K562 (cell line): ENCODE results near the gene STPG4. TPM values are rescaled to one million over a fixed set of nuclear protein-coding genes. Genes with fewer than 3 reads are reported as not detected.

ENCODE experiments used
- ATAC-seq: fragments of 200-7000 bp; cut with Tn5 transposase; 3 replicates; pipeline ENCODE4 v1.9.1; 2020; ENCODE audit warnings: moderate library complexity
- BruUV-seq: library from RNA; stranded (reverse); fragments of 400-500 nt; replicated peaks from 2 replicates; lab custom pipeline; 2021; lab: Mats Ljungman, UMichigan
- CTCF ChIA-PET: fragments of 300-600 bp; formaldehyde crosslinking; extraction: SDS; loops from one replicate; lab custom pipeline; 2021; ENCODE audit warnings: low intra/inter-chr PET ratio; lab: Yijun Ruan, JAX
- POLR2A ChIA-PET: fragments of 300-600, 350-650 bp; sonication (Branson Sonifier 250); formaldehyde crosslinking; extraction: SDS; loops from one replicate; lab custom pipeline; 2021; ENCODE audit warnings: antibody characterized with exemption, inconsistent platforms; lab: Yijun Ruan, JAX
- DNase-seq, 4 experiments: peaks; one replicate each; pipeline versions ENCODE4 v3.0.0 to v3.0.0-alpha.2; 2011 to 2018; ENCODE audit warnings: low spot score in 3 of 4, mixed read lengths in 3 of 4; ENCODE audit errors: extremely low read depth in 1 of 4
- FAIRE-seq: peaks from 2 replicates; lab custom pipeline; 2011; peaks lifted over from hg19 to GRCh38; lab: Jason Lieb, UNC
- H2AFZ ChIP-seq: 2 replicates; pipeline ENCODE4 v1.6.0; 2011; ENCODE audit warnings: low read depth, low read length, control low read depth, inconsistent platforms
- H3K27ac ChIP-seq: fragments of 200-600 bp; 3 replicates; pipeline ENCODE4 v1.8.0; 2011; ENCODE audit warnings: low read depth, mild to moderate bottlenecking, control low read depth, inconsistent platforms, low read length, moderate library complexity, mixed read lengths; ENCODE audit errors: extremely low read depth
- H3K27me3 ChIP-seq, 2 experiments: fragments of 300-600 bp in 1 of 2; 2 replicates in 1 of 2; 3 replicates in 1 of 2; pipeline versions ENCODE4 v1.6.0 to v1.8.0; 2011; ENCODE audit warnings: inconsistent platforms in 2 of 2, low read length in 2 of 2, mild to moderate bottlenecking in 1 of 2, mixed read lengths in 1 of 2, moderate library complexity in 1 of 2; ENCODE audit not compliant: control insufficient read depth in 2 of 2, insufficient read depth in 2 of 2
- H3K36me3 ChIP-seq: fragments of 300-600 bp; 3 replicates; pipeline ENCODE4 v1.8.0; 2011; ENCODE audit warnings: mild to moderate bottlenecking, low read length, inconsistent platforms; ENCODE audit not compliant: control insufficient read depth, insufficient read depth
- H3K4me1 ChIP-seq, 2 experiments: fragments of 200-600 bp in 1 of 2; replicated peaks in 1 of 2; 2 replicates in 1 of 2; 3 replicates in 1 of 2; pipeline versions ENCODE4 v1.5.1 to v1.8.0; 2011; ENCODE audit warnings: inconsistent platforms in 2 of 2, low read length in 2 of 2, mild to moderate bottlenecking in 1 of 2, mixed read lengths in 1 of 2, moderate library complexity in 1 of 2; ENCODE audit not compliant: control insufficient read depth in 2 of 2, insufficient read depth in 2 of 2
- H3K4me2 ChIP-seq: 2 replicates; pipeline ENCODE4 v1.6.1; 2011; ENCODE audit warnings: low read length, control low read depth, inconsistent platforms, mixed read lengths; ENCODE audit not compliant: insufficient read depth
- H3K4me3 ChIP-seq: fragments of 200-600 bp; sonication (generic), shearing (Covaris generic); 2 replicates; pipeline ENCODE4 v1.5.1; 2016; ENCODE audit warnings: control low read depth, inconsistent platforms
- H3K79me2 ChIP-seq: fragments of 200-600 bp; 3 replicates; pipeline ENCODE4 v1.8.0; 2011; ENCODE audit warnings: low read length, inconsistent platforms; ENCODE audit not compliant: control insufficient read depth, insufficient read depth
- H3K9ac ChIP-seq, 2 experiments: 2 replicates each; pipeline versions ENCODE4 v1.6.0 to v1.6.1; 2011; ENCODE audit warnings: low read depth in 2 of 2, low read length in 2 of 2, control low read depth in 1 of 2, inconsistent platforms in 1 of 2, mild to moderate bottlenecking in 1 of 2, mixed read lengths in 1 of 2; ENCODE audit not compliant: insufficient read depth in 1 of 2
- H3K9me1 ChIP-seq: one replicate; pipeline ENCODE4 v1.6.0; 2011; ENCODE audit warnings: inconsistent platforms, mild to moderate bottlenecking, low read length, moderate library complexity; ENCODE audit not compliant: control insufficient read depth, insufficient read depth
- H3K9me3 ChIP-seq: replicated peaks from 2 replicates; pipeline ENCODE4 v1.5.1; 2011; ENCODE audit warnings: low read depth, low read length, inconsistent platforms; ENCODE audit not compliant: control insufficient read depth, insufficient read depth
- H4K20me1 ChIP-seq: replicated peaks from 2 replicates; pipeline ENCODE4 v1.6.1; 2011; ENCODE audit warnings: low read length, inconsistent platforms, mixed read lengths; ENCODE audit not compliant: control insufficient read depth, insufficient read depth
- CAMTA2 ChIP-seq: fragments of 250-450 bp; sonication (Bioruptor Pico); conservative IDR thresholded peaks from 2 replicates; pipeline ENCODE4 v1.5.1; 2022
- HNRNPH1 ChIP-seq: fragments of 200-400 bp; formaldehyde crosslinking; optimal IDR thresholded peaks from 2 replicates; pipeline ENCODE3; 2017; ENCODE audit warnings: low read depth, mild to moderate bottlenecking, low read length, moderate library complexity
- POLR2AphosphoS5 ChIP-seq: IDR thresholded peaks from 2 replicates; pipeline ENCODE4 v1.6.1; 2011; ENCODE audit warnings: mild to moderate bottlenecking, low read depth, low read length, moderate library complexity; ENCODE audit not compliant: control insufficient read depth, insufficient read depth
- PPARD ChIP-seq: fragments of 250-450 bp; sonication (Bioruptor Pico); IDR thresholded peaks from 2 replicates; pipeline ENCODE4 v1.8.0; 2022; ENCODE audit warnings: inconsistent platforms, mild to moderate bottlenecking, moderate library complexity
- RBM14 ChIP-seq: fragments of 200-400 bp; formaldehyde crosslinking; IDR thresholded peaks from 2 replicates; pipeline ENCODE4 v1.6.1; 2018; ENCODE audit warnings: low read depth, mild to moderate bottlenecking, low read length, moderate library complexity, borderline replicate concordance; ENCODE audit not compliant: insufficient read depth
- SETDB1 ChIP-seq: IDR thresholded peaks from one replicate; pipeline ENCODE4 v1.6.1; 2012; ENCODE audit warnings: low read length, control low read depth, inconsistent platforms
- TCF3 ChIP-seq: sonication (generic); formaldehyde crosslinking; IDR thresholded peaks from 2 replicates; pipeline ENCODE4 v1.4.0; 2020; ENCODE audit warnings: mild to moderate bottlenecking, missing genetic modification reagents
- ZBED1 ChIP-seq: IDR thresholded peaks from 2 replicates; pipeline ENCODE4 v1.6.1; 2014
- ZNF75A ChIP-seq: fragments of 450-650 bp; formaldehyde crosslinking; IDR thresholded peaks from 2 replicates; pipeline ENCODE4 v1.4.0; 2020; ENCODE audit warnings: mild to moderate bottlenecking
- WGBS: fragments of 100-300 bp; shearing (Covaris generic); methylation state at CpG from one replicate; pipeline ENCODE4 v1.1.6; 2016; ENCODE audit warnings: low coverage, mixed read lengths; ENCODE audit not compliant: insufficient coverage; ENCODE audit errors: missing lambda C conversion rate; 5-methylcytosine and 5-hydroxymethylcytosine counted together
- in situ Hi-C: fragments of 300-500 bp; cut with MboI; formaldehyde crosslinking; loops from 4 replicates; pipeline ENCODE4 v1.15.0; 2018; ENCODE audit warnings: inconsistent platforms, mixed read lengths
- intact Hi-C: fragments of 100-400 bp; cut with micrococcal nuclease; formaldehyde crosslinking; loops from 2 replicates; pipeline ENCODE4 v1.14.2; 2022
- polyA plus RNA-seq, 8 experiments: library from polyadenylated mRNA; depleted of rRNA in 4 of 8; stranded (reverse) in 5 of 8; unstranded in 3 of 8; fragments of >200 nt; fragmentation: Nextera tagmentation in 2 of 8; fragmentation: Illumina TruSeq in 1 of 8; extraction: Ambion mirVana in 2 of 8; extraction: Trizol in 1 of 8; gene quantifications; 2 replicates each; pipeline versions ENCODE4 v1.2.1 to v1.2.3, GENCODE V29; 2011 to 2014; ENCODE audit warnings: inconsistent platforms in 1 of 8, missing spikeins in 1 of 8
- total RNA-seq, 7 experiments: library from RNA; depleted of rRNA in 6 of 7; stranded (reverse); fragments of >200 nt in 6 of 7; fragmentation: Illumina TruSeq in 2 of 7; extraction: Trizol in 2 of 7; gene quantifications; 2 replicates each; pipeline versions ENCODE4 v1.2.1 to v1.2.3, GENCODE V29; 2011 to 2021; ENCODE audit warnings: low replicate concordance in 1 of 7
- TF ChIP-seq, protein P1 (sequence below): fragments of 450-650 bp; IDR thresholded peaks from 2 replicates; pipeline ENCODE4 v1.6.1; 2016

Gene STPG4
- total and polyA plus RNA-seq, 9 of the 15 experiments (the other 6 are each of a cell fraction or from before 2014, with no cell fraction given) = 0.10 to 0.68 (median 0.22) TPM; not detected in 6

- BruUV-seq = no TSS peak
Measured at GRCh38 chr2:47076586-47077441, 78.3 kb downstream of the STPG4 start.

More at GRCh38 chr2:47076586-47077441, 78.3 kb downstream of the STPG4 start:
- no peaks in the 10 kb centered on the region for H3K36me3 ChIP-seq
- FAIRE-seq = peak; percentile 54
- H2AFZ ChIP-seq = no peak overlapping the region
- H3K4me3 ChIP-seq = no peak overlapping the region
- peaks cover 11 to 26% of the 10 kb centered on the region in 2 experiments for H3K4me1 ChIP-seq
- no peaks in the 10 kb centered on the region for H3K27me3 ChIP-seq
- peaks cover 29% of the 10 kb centered on the region for H4K20me1 ChIP-seq
- H3K9me1 ChIP-seq = no peaks in the 10 kb centered on the region
- ATAC-seq = no peak
- intact Hi-C loops (no loop called here), in situ Hi-C loops (no loop called here)
- no peaks in the 10 kb centered on the region for H3K79me2 ChIP-seq
- H3K4me2 ChIP-seq = no peak overlapping the region
- POLR2A ChIA-PET = interaction anchor here (0.8 kb wide), 2 partner anchors 9 to 197 kb away, joined by 4 read pairs; no protein-coding TSS in a partner anchor
- CTCF ChIA-PET = no interaction called here
- TF ChIP-seq ZBED1 (no peak), TCF3 (no peak), ZNF75A (CRISPR knock-in tag) (no peak), RBM14 (no peak), SETDB1 (no peak), CAMTA2 (CRISPR knock-in tag) (no peak), POLR2AphosphoS5 (no peak), HNRNPH1 (no peak), PPARD (CRISPR knock-in tag) (no peak)
- TF ChIP-seq, protein P1, sequence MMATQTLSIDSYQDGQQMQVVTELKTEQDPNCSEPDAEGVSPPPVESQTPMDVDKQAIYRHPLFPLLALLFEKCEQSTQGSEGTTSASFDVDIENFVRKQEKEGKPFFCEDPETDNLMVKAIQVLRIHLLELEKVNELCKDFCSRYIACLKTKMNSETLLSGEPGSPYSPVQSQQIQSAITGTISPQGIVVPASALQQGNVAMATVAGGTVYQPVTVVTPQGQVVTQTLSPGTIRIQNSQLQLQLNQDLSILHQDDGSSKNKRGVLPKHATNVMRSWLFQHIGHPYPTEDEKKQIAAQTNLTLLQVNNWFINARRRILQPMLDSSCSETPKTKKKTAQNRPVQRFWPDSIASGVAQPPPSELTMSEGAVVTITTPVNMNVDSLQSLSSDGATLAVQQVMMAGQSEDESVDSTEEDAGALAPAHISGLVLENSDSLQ = no peak
- 57% methylated on average over 12 of the region's 12 CpGs for WGBS
- H3K9me3 ChIP-seq = no peaks in the 10 kb centered on the region
- H3K9ac ChIP-seq = peak overlapping the region in 1 of 2 experiments; percentile 29; a peak in 1 of 4 replicates
- DNase-seq = no peak
- no peak overlapping the region for H3K27ac ChIP-seq
